ENCODE measurements around the gene SEMA5B. TPM values are rescaled to one million over a fixed set of nuclear protein-coding genes. Genes with fewer than 3 reads are reported as not detected.

Gene SEMA5B
- total and polyA plus RNA-seq, 2 of the 4 experiments (the other 2 are of a cell fraction) = not detected

GRCh38 chr3:122943828-122944190 lies 83.8 kb downstream of the SEMA5B start:
- H4K8ac ChIP-seq (ENCODE audit: low read depth in 2 of 2, low read length in 2 of 2) = no peak overlapping the region
- H4K5ac ChIP-seq (ENCODE audit: low read depth, low read length) = no peak overlapping the region
- H2BK20ac ChIP-seq (ENCODE audit: low read depth, low read length) = no peak overlapping the region
- H2AK5ac ChIP-seq (ENCODE audit: low read depth, low read length) = no peak overlapping the region
- peaks cover 44% of the 10 kb centered on the region for H3K27me3 ChIP-seq (ENCODE audit: control insufficient read depth, insufficient read depth, low read length)
- POLR2A ChIA-PET (ENCODE audit: unreplicated experiment) = no interaction called here
- H3K9me3 ChIP-seq (ENCODE audit: control insufficient read depth, insufficient read depth, low read length) = no peaks in the 10 kb centered on the region
- H3K27ac ChIP-seq (ENCODE audit: insufficient read depth, low read length) = no peak overlapping the region
- no peak overlapping the region for H3K4ac ChIP-seq (ENCODE audit: low read depth, low read length)
- no peak overlapping the region for H2AFZ ChIP-seq (replicated peaks; ENCODE audit: low read length, poor library complexity)
- dilution Hi-C loops (cut with HindIII; ENCODE audit: low sequenced_read_pairs, unreplicated experiment) = no loop called here
- H3K14ac ChIP-seq (replicated peaks; ENCODE audit: low read depth, low read length) = no peak overlapping the region
- no peak overlapping the region for H3K56ac ChIP-seq (ENCODE audit: extremely low read depth, insufficient read depth, low read length)
- H2BK15ac ChIP-seq (ENCODE audit: low read depth, low read length) = no peak overlapping the region
- H3K4me1 ChIP-seq (ENCODE audit: control insufficient read depth, insufficient read depth, low read length) = peaks cover 1% of the 10 kb centered on the region; the same call in 1 of the 2 replicates
- 33% methylated on average over 1 of the region's 3 CpGs; no CpG with 5 or more reads in 1 of the 2 experiments for WGBS, 2 experiments (ENCODE audit: extremely low coverage in 2 of 2, insufficient read length in 1 of 2)
- in situ Hi-C loops (cut with MboI; ENCODE audit: low sequenced_read_pairs) = loop anchor here (10.0 kb wide), 1 partner anchor 81 kb away; the partner anchor contains the start of gene SEMA5B
- TF ChIP-seq RFX5 (IDR thresholded peaks at IDR 0.05; ENCODE audit: low read depth, low read length) (no peak), NFE2L2 (IDR thresholded peaks at IDR 0.05; ENCODE audit: low read depth, low read length) (no peak), CEBPB (IDR thresholded peaks at IDR 0.05; ENCODE audit: low read depth, low read length) (no peak), ELK1 (IDR thresholded peaks at IDR 0.05; ENCODE audit: borderline replicate concordance, low read depth, low read length) (no peak), FOS (IDR thresholded peaks at IDR 0.05; ENCODE audit: low read depth, low read length) (no peak)
- no peaks in the 10 kb centered on the region for H3K9me1 ChIP-seq (ENCODE audit: insufficient read depth, low read length)
- H3K23ac ChIP-seq (ENCODE audit: low read depth, low read length) = no peak overlapping the region
- H3K79me1 ChIP-seq (ENCODE audit: low read depth in 1 of 2, low read length in 2 of 2) = no peaks in the 10 kb centered on the region
- BruUV-seq (replicated peaks) = no TSS peak
- H3K18ac ChIP-seq (ENCODE audit: low read depth, low read length) = no peak overlapping the region
- CTCF ChIA-PET = interaction anchor here (1.3 kb wide), 1 partner anchor 10 kb away, joined by 4 read pairs; no protein-coding TSS in a partner anchor
- ATAC-seq (ENCODE audit: low read depth) (no peak), DNase-seq (no peak)
- H3K36me3 ChIP-seq (ENCODE audit: control insufficient read depth, insufficient read depth, low read length) = no peaks in the 10 kb centered on the region
- intact Hi-C loops (cut with micrococcal nuclease) = loop anchor here (1.0 to 10.0 kb wide), 4 partner anchors 84 to 379 kb away; partner anchors contain the start of genes DTX3L and PARP9
- H3K4me3 ChIP-seq (ENCODE audit: insufficient read depth, low read depth, low read length) = no peak overlapping the region
- no peaks in the 10 kb centered on the region for H4K20me1 ChIP-seq (ENCODE audit: insufficient read depth, low read length)
- no peak overlapping the region for H2AK9ac ChIP-seq (replicated peaks; ENCODE audit: low read depth, low read length, poor library complexity)
- H2BK5ac ChIP-seq (ENCODE audit: low read depth, low read length, poor library complexity, severe bottlenecking) = no peak overlapping the region
- no peak overlapping the region for H3K4me2 ChIP-seq (ENCODE audit: low read depth, low read length)
- no peak overlapping the region for H4K91ac ChIP-seq (ENCODE audit: insufficient read depth, low read depth, low read length)
- no peak overlapping the region for H3K9ac ChIP-seq (ENCODE audit: low read depth, low read length)
- no peak overlapping the region for H2BK120ac ChIP-seq (ENCODE audit: low read depth, low read length)

Measured in IMR-90 (cell line).